ENCODE results near the gene TLL2.

The TLL2 gene

GRCh38 chr10:96436035-96436434 lies 77.7 kb downstream of the TLL2 start:
- Histone ChIP-seq H3K27me3 (ENCODE audit: insufficient read depth, low read length, poor library complexity, severe bottlenecking) (no peaks in the 10 kb centered on the region), H3K4me3 (ENCODE audit: low read length, poor library complexity, severe bottlenecking) (no peak overlapping the region), H3K9ac (ENCODE audit: low read depth, low read length, poor library complexity, severe bottlenecking) (no peak overlapping the region), H3K9me2 (replicated peaks; ENCODE audit: low read depth, low read length) (no peaks in the 10 kb centered on the region), H3K79me2 (ENCODE audit: insufficient read depth, low read length) (no peaks in the 10 kb centered on the region), H3K4me2 (ENCODE audit: low read depth, low read length, poor library complexity, severe bottlenecking) (no peak overlapping the region), H3K4me1 (ENCODE audit: insufficient read depth, low read length, poor library complexity, severe bottlenecking) (no peaks in the 10 kb centered on the region), H4K20me1 (ENCODE audit: insufficient read depth, low read length, poor library complexity, severe bottlenecking) (no peaks in the 10 kb centered on the region), H2AFZ (ENCODE audit: low read length) (no peak overlapping the region), H3F3A (ENCODE audit: low read depth) (no peaks in the 10 kb centered on the region), H3K36me3 (ENCODE audit: insufficient read depth, low read length) (no peaks in the 10 kb centered on the region), H3K9me3 (ENCODE audit: insufficient read depth, low read depth, low read length) (no peaks in the 10 kb centered on the region)
- TF ChIP-seq EZH2phosphoT487 (IDR thresholded peaks at IDR 0.05; ENCODE audit: borderline replicate concordance) = no peak
- TF ChIP-seq, protein P1, sequence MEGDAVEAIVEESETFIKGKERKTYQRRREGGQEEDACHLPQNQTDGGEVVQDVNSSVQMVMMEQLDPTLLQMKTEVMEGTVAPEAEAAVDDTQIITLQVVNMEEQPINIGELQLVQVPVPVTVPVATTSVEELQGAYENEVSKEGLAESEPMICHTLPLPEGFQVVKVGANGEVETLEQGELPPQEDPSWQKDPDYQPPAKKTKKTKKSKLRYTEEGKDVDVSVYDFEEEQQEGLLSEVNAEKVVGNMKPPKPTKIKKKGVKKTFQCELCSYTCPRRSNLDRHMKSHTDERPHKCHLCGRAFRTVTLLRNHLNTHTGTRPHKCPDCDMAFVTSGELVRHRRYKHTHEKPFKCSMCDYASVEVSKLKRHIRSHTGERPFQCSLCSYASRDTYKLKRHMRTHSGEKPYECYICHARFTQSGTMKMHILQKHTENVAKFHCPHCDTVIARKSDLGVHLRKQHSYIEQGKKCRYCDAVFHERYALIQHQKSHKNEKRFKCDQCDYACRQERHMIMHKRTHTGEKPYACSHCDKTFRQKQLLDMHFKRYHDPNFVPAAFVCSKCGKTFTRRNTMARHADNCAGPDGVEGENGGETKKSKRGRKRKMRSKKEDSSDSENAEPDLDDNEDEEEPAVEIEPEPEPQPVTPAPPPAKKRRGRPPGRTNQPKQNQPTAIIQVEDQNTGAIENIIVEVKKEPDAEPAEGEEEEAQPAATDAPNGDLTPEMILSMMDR (conservative IDR thresholded peaks at IDR 0.05; ENCODE audit: low read length) = no peak

DNA sequence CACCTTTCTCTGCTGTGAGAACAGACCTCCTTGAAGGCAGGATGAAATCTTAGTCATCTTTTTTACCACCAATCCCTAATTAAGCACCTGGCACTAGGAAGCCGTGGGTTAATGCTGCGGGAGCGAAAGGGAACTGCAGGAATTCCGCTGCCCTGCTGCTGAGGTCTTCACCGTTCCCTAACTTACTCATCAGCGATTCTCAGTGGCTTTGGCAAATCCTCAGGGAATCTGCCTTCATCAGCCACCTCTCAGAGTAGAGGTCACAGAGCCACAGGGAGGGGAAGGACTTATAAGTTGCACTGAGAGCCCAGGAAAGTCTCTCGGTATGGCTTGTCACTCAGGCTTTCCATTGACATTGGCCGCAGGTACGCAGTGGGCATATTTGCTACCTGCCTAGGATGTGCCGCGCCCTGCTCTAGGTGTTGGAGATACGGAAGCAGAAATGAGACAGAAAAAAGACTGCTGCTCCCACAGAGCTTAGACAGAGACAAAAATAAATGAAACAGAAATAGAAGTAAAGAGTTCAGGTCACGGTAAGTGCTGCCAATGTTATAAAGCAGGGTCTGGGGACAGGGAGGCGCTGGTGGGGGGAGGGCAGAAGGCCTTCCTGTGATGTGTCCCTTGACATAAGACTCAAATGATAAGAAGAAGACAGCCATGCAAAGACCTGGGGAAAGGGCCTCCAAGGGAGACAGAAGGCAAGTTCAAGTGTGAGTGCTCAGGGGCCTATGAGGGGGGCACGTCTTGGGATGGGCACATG lies 82.3 kb downstream of the TLL2 start:
- TF ChIP-seq, protein P1 (conservative IDR thresholded peaks at IDR 0.05; ENCODE audit: low read length) = no peak
- no peak for TF ChIP-seq EZH2phosphoT487 (IDR thresholded peaks at IDR 0.05; ENCODE audit: borderline replicate concordance)
- Histone ChIP-seq H3F3A (ENCODE audit: low read depth) (no peaks in the 10 kb centered on the region), H3K9me2 (replicated peaks; ENCODE audit: low read depth, low read length) (no peaks in the 10 kb centered on the region), H3K27me3 (ENCODE audit: insufficient read depth, low read length, poor library complexity, severe bottlenecking) (no peaks in the 10 kb centered on the region), H3K4me1 (ENCODE audit: insufficient read depth, low read length, poor library complexity, severe bottlenecking) (no peaks in the 10 kb centered on the region), H3K9me3 (ENCODE audit: insufficient read depth, low read depth, low read length) (no peaks in the 10 kb centered on the region), H3K36me3 (ENCODE audit: insufficient read depth, low read length) (no peaks in the 10 kb centered on the region), H2AFZ (ENCODE audit: low read length) (no peak overlapping the region), H3K4me2 (ENCODE audit: low read depth, low read length, poor library complexity, severe bottlenecking) (no peak overlapping the region), H3K79me2 (ENCODE audit: insufficient read depth, low read length) (no peaks in the 10 kb centered on the region), H3K4me3 (ENCODE audit: low read length, poor library complexity, severe bottlenecking) (no peak overlapping the region), H4K20me1 (ENCODE audit: insufficient read depth, low read length, poor library complexity, severe bottlenecking) (no peaks in the 10 kb centered on the region), H3K9ac (ENCODE audit: low read depth, low read length, poor library complexity, severe bottlenecking) (no peak overlapping the region)

DNA sequence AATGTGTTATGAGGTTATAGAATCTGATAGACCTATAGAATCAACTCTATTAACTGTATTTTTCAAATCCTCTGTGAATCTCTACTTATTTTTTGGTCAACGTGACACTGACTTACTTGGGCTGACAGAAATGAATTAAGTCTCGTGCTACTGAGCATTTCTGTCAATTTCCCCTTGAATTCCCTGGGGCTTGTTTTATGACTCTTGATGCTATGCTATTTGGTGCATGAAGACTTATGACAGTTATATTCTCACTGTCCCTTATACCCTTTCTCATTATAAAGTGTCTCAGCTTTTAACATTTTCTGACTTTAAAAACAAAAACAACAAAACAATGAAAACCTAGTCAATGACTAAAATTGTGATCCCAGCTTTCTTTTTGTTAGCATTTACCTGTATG lies 86.4 kb downstream of the TLL2 start:
- Histone ChIP-seq H3F3A (ENCODE audit: low read depth) (no peaks in the 10 kb centered on the region), H3K27me3 (ENCODE audit: insufficient read depth, low read length, poor library complexity, severe bottlenecking) (no peaks in the 10 kb centered on the region)
- TF ChIP-seq EZH2phosphoT487 (IDR thresholded peaks at IDR 0.05; ENCODE audit: borderline replicate concordance) = no peak
- TF ChIP-seq, protein P1 (conservative IDR thresholded peaks at IDR 0.05; ENCODE audit: low read length) = no peak

More for the DNA sequence above, 86.4 kb downstream of the TLL2 start:
- H3K4me2 ChIP-seq (ENCODE audit: low read depth, low read length, poor library complexity, severe bottlenecking) = no peak overlapping the region
- no peaks in the 10 kb centered on the region for H3K9me3 ChIP-seq (ENCODE audit: insufficient read depth, low read depth, low read length)
- no peak overlapping the region for H3K9ac ChIP-seq (ENCODE audit: low read depth, low read length, poor library complexity, severe bottlenecking)
- H3K9me2 ChIP-seq (replicated peaks; ENCODE audit: low read depth, low read length) = no peaks in the 10 kb centered on the region
- H3K4me1 ChIP-seq (ENCODE audit: insufficient read depth, low read length, poor library complexity, severe bottlenecking) = no peaks in the 10 kb centered on the region
- no peak overlapping the region for H3K4me3 ChIP-seq (ENCODE audit: low read length, poor library complexity, severe bottlenecking)
- no peaks in the 10 kb centered on the region for H4K20me1 ChIP-seq (ENCODE audit: insufficient read depth, low read length, poor library complexity, severe bottlenecking)
- no peaks in the 10 kb centered on the region for H3K36me3 ChIP-seq (ENCODE audit: insufficient read depth, low read length)
- H3K79me2 ChIP-seq (ENCODE audit: insufficient read depth, low read length) = no peaks in the 10 kb centered on the region
- no peak overlapping the region for H2AFZ ChIP-seq (ENCODE audit: low read length)

All from Loucy (cell line).